ENCODE measurements around the gene OBSL1.

Gene OBSL1

DNA sequence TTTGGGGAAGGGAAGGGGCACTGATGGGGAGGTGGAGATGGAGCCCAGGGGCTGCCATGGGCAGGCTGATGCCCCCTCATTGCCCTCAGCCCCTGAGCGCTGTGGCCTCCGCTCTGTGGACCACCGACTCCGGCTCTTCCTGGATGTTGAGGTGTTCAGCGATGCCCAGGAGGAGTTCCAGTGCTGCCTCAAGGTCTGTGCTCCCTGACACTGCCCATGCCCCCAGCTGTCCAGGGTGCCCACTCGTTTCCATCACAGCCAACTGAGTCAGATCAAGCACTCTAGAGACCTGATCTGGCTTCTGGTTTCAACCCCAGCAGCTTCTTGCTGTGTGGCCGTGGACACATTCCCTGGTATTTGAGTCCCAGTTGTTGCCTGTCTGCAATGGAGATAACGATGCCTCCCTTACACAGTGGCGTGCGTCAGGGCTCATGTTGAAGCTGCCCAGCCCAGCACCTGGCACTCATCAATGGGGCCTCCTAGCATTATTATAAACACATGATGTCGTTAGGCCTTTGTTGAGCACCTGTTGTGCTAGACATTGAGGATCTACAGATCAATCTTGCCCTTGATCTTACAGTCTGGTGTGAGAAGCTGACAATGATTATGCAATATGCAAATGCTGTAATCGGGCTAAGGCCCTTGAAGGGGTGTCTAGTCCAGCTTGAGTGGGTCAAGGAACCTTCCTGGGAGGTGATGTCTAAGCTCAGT lies 40.7 kb upstream of the OBSL1 start:
- Histone ChIP-seq H3K4me1 (ENCODE audit: control insufficient read depth in 1 of 2, insufficient read depth in 2 of 2, low read length in 2 of 2) (no peaks in the 10 kb centered on the region), H3K27ac (ENCODE audit: low read length) (no peak overlapping the region), H3K4me3 (ENCODE audit: low read depth in 1 of 2, low read length in 2 of 2) (no peak overlapping the region), H3K27me3 (ENCODE audit: low read depth, low read length) (no peaks in the 10 kb centered on the region), H3K9me3 (ENCODE audit: control insufficient read depth in 1 of 2, low read length in 2 of 2) (no peaks in the 10 kb centered on the region), H3K36me3 (ENCODE audit: control insufficient read depth in 1 of 2, insufficient read depth in 2 of 2, low read length in 2 of 2) (peaks cover 30 to 75% of the 10 kb centered on the region in 2 donors)

- no peaks in the 10 kb centered on the region for H3K9me3 ChIP-seq (ENCODE audit: control insufficient read depth in 1 of 2, low read length in 2 of 2)
- no peaks in the 10 kb centered on the region for H3K4me1 ChIP-seq (ENCODE audit: control insufficient read depth in 1 of 2, insufficient read depth in 2 of 2, low read length in 2 of 2)
- H3K27ac ChIP-seq (ENCODE audit: low read length): no peak overlapping the region
- no peaks in the 10 kb centered on the region for H3K27me3 ChIP-seq (ENCODE audit: low read depth, low read length)
- H3K36me3 ChIP-seq (ENCODE audit: control insufficient read depth in 1 of 2, insufficient read depth in 2 of 2, low read length in 2 of 2): peaks cover 33 to 77% of the 10 kb centered on the region in 2 donors
- no peak overlapping the region for H3K4me3 ChIP-seq (ENCODE audit: low read depth in 1 of 2, low read length in 2 of 2)
Observed at GRCh38 chr2:219611306-219611705, 40.0 kb upstream of the OBSL1 start.

- no peaks in the 10 kb centered on the region for H3K9me3 ChIP-seq (ENCODE audit: control insufficient read depth in 1 of 2, low read length in 2 of 2)
- no peaks in the 10 kb centered on the region for H3K27me3 ChIP-seq (ENCODE audit: low read depth, low read length)
- H3K4me3 ChIP-seq (ENCODE audit: low read depth in 1 of 2, low read length in 2 of 2): no peak overlapping the region
- no peaks in the 10 kb centered on the region for H3K4me1 ChIP-seq (ENCODE audit: control insufficient read depth in 1 of 2, insufficient read depth in 2 of 2, low read length in 2 of 2)
- H3K27ac ChIP-seq (ENCODE audit: low read length): no peak overlapping the region
- peaks cover 25 to 77% of the 10 kb centered on the region in 2 donors for H3K36me3 ChIP-seq (ENCODE audit: control insufficient read depth in 1 of 2, insufficient read depth in 2 of 2, low read length in 2 of 2)
Observed at GRCh38 chr2:219609149-219609750, 37.9 kb upstream of the OBSL1 start.

DNA sequence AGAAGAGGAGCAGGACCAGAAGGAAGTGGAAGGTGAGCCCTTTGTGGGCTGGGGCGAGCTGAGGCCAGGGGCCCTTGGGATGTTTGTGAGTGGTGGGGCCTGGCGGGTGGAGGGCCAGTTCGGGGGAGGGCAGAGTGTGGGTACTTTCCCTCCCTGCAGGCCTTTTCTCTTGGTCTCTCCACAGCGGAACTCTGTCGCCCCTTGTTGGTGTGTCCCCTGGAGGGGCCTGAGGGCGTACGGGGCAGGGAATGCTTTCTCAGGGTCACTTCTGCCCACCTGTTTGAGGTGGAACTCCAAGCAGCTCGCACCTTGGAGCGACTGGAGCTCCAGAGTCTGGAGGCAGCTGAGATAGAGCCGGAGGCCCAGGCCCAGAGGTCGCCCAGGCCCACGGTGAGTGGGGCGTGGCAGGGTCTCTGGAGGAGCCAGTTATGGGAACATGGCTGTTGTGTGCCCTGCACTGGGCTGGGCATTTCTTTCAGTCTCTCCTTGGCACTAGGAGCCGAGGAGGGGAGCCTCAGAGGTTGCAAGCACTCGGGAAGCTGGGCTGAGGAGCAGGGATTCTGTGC lies 37.1 kb upstream of the OBSL1 start:
- Histone ChIP-seq H3K36me3 (ENCODE audit: control insufficient read depth in 1 of 2, insufficient read depth in 2 of 2, low read length in 2 of 2) (peaks cover 24 to 78% of the 10 kb centered on the region in 2 donors), H3K27ac (ENCODE audit: low read length) (no peak overlapping the region), H3K4me1 (ENCODE audit: control insufficient read depth in 1 of 2, insufficient read depth in 2 of 2, low read length in 2 of 2) (no peaks in the 10 kb centered on the region), H3K9me3 (ENCODE audit: control insufficient read depth in 1 of 2, low read length in 2 of 2) (no peaks in the 10 kb centered on the region), H3K27me3 (ENCODE audit: low read depth, low read length) (no peaks in the 10 kb centered on the region), H3K4me3 (ENCODE audit: low read depth in 1 of 2, low read length in 2 of 2) (no peak overlapping the region)

DNA sequence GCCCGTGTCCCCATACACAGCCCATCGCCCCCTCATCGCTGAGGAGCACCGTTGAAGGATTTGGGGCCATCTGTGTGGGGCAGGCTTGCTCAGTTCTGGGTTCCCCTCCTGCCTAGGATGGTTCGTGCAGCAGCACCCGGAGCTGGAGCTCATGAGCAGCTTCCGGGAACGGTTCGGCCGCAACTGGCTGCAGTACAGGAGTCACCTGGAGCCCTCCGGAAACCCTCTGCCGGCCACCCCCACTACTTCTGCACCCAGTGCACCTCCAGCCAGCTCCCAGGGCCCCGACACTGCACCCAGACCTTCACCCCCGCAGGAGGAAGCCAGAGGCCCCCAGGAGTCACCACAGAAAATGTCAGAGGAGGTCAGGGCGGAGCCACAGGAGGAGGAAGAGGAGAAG lies 36.6 kb upstream of the OBSL1 start:
- H3K27me3 ChIP-seq (ENCODE audit: low read depth, low read length): no peaks in the 10 kb centered on the region
- peaks cover 24 to 82% of the 10 kb centered on the region in 2 donors for H3K36me3 ChIP-seq (ENCODE audit: control insufficient read depth in 1 of 2, insufficient read depth in 2 of 2, low read length in 2 of 2)
- no peak overlapping the region for H3K27ac ChIP-seq (ENCODE audit: low read length)
- H3K4me3 ChIP-seq (ENCODE audit: low read depth in 1 of 2, low read length in 2 of 2): no peak overlapping the region
- H3K9me3 ChIP-seq (ENCODE audit: control insufficient read depth in 1 of 2, low read length in 2 of 2): no peaks in the 10 kb centered on the region
- no peaks in the 10 kb centered on the region for H3K4me1 ChIP-seq (ENCODE audit: control insufficient read depth in 1 of 2, insufficient read depth in 2 of 2, low read length in 2 of 2)

DNA sequence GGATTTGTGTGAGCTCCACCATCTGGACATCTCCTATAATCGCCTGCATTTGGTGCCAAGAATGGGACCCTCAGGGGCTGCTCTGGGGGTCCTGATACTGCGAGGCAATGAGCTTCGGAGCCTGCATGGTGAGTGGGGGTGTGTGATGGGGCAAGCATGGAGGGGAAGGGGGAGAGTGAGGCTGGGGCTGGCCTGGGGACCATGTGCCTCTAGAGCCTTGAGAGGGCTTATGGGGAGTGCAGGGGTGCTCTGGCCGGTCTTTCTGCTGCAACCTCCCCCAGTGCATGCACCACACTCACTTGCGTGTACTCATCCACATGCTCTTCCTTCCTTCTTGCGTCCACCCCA lies 34.2 kb upstream of the OBSL1 start:
- Histone ChIP-seq H3K27ac (ENCODE audit: low read length) (no peak overlapping the region), H3K36me3 (ENCODE audit: control insufficient read depth in 1 of 2, insufficient read depth in 2 of 2, low read length in 2 of 2) (peaks cover 25 to 81% of the 10 kb centered on the region in 2 donors), H3K27me3 (ENCODE audit: low read depth, low read length) (no peaks in the 10 kb centered on the region), H3K4me3 (ENCODE audit: low read depth in 1 of 2, low read length in 2 of 2) (no peak overlapping the region), H3K9me3 (ENCODE audit: control insufficient read depth in 1 of 2, low read length in 2 of 2) (no peaks in the 10 kb centered on the region), H3K4me1 (ENCODE audit: control insufficient read depth in 1 of 2, insufficient read depth in 2 of 2, low read length in 2 of 2) (no peaks in the 10 kb centered on the region)

DNA sequence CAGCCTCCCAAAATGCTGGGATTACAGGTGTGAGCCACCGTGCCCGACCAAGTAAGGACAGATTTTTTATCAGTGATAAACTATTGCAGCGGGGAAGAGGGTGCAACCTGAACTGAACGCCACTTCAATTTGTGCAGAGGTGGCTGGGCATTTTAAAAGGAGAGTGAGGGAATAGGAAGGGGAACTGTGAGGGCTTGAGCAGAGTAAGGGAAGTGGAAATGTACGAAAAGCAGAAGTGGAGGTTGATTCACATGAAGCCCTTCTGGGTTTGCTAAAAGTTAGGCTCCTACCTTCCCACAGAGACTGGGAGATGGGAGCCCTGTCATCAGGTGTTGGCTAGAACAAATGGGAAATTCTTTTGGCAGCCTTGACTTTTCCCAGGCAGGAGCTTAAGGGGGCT lies 32.4 kb upstream of the OBSL1 start:
- no peak overlapping the region for H3K27ac ChIP-seq (ENCODE audit: low read length)
- H3K9me3 ChIP-seq (ENCODE audit: control insufficient read depth in 1 of 2, low read length in 2 of 2): no peaks in the 10 kb centered on the region
- no peaks in the 10 kb centered on the region for H3K27me3 ChIP-seq (ENCODE audit: low read depth, low read length)
- H3K4me1 ChIP-seq (ENCODE audit: control insufficient read depth in 1 of 2, insufficient read depth in 2 of 2, low read length in 2 of 2): peaks cover 0 to under 1% of the 10 kb centered on the region in 2 donors
- no peak overlapping the region for H3K4me3 ChIP-seq (ENCODE audit: low read depth in 1 of 2, low read length in 2 of 2)
- H3K36me3 ChIP-seq (ENCODE audit: control insufficient read depth in 1 of 2, insufficient read depth in 2 of 2, low read length in 2 of 2): peaks cover 25 to 74% of the 10 kb centered on the region in 2 donors

GRCh38 chr2:219598308-219599078 lies 27.2 kb upstream of the OBSL1 start:
- H3K27me3 ChIP-seq (ENCODE audit: low read depth, low read length): no peaks in the 10 kb centered on the region
- peak overlapping the region; percentile 81 to 92 for H3K4me3 ChIP-seq (ENCODE audit: low read depth in 1 of 2, low read length in 2 of 2)
- H3K9me3 ChIP-seq (ENCODE audit: control insufficient read depth in 1 of 2, low read length in 2 of 2): no peaks in the 10 kb centered on the region
- peak overlapping the region; percentile 96 for H3K27ac ChIP-seq (ENCODE audit: low read length)
- H3K36me3 ChIP-seq (ENCODE audit: control insufficient read depth in 1 of 2, insufficient read depth in 2 of 2, low read length in 2 of 2): peaks cover 14 to 22% of the 10 kb centered on the region in 2 donors
- H3K4me1 ChIP-seq (ENCODE audit: control insufficient read depth in 1 of 2, insufficient read depth in 2 of 2, low read length in 2 of 2): peaks cover 0 to 7% of the 10 kb centered on the region in 2 donors

DNA sequence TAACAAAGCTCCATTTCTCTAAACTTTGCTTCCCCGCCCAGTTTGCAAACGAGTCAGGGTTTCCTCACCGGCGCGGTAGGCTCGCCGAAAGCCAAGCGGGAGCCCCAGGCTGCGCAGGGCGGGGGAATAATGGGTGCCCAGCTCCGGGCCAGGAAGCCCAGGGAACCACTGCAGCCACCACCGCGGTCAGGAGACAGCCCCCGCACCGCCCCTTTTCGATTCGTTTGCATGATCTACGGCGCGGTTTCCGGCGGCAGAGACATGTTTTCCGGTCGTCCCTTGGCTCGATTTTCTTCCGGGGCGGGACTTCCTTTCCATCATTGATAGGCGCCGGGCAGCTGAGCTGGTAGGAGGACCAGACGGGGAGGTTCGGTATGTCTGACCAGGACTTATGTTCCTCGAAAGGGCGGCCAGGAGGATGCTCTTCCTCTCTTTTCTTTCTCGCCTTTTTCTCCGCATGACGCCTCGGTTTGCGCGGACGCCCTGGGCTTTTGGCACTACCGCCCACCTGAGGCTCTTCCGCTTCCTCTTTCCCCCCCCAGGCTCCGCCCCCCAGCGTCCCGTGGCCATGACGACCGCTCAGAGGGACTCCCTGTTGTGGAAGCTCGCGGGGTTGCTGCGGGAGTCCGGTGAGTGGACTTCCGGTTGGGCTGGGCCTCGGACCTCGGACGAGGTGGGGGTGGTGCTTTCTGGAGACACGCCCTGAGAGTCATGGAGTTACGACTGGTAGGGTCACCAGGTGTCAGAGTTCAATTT lies 26.4 kb upstream of the OBSL1 start, which contains the start of gene STK11IP:
Gene STK11IP (plus strand): TSS at position 306 of the 756 bp plus-strand sequence. CDS start 263 bp downstream, at position 569.
- Histone ChIP-seq H3K27me3 (ENCODE audit: low read depth, low read length) (no peaks in the 10 kb centered on the region), H3K9me3 (ENCODE audit: control insufficient read depth in 1 of 2, low read length in 2 of 2) (no peaks in the 10 kb centered on the region), H3K4me1 (ENCODE audit: control insufficient read depth in 1 of 2, insufficient read depth in 2 of 2, low read length in 2 of 2) (peaks cover 0 to 7% of the 10 kb centered on the region in 2 donors), H3K27ac (ENCODE audit: low read length) (peak within 1 kb of the TSS; percentile 96), H3K36me3 (ENCODE audit: control insufficient read depth in 1 of 2, insufficient read depth in 2 of 2, low read length in 2 of 2) (peaks cover 14 to 17% of the 10 kb centered on the region in 2 donors), H3K4me3 (ENCODE audit: low read depth in 1 of 2, low read length in 2 of 2) (peak within 1 kb of the TSS; percentile 81 to 92)

- Histone ChIP-seq H3K27ac (ENCODE audit: low read length) (peak overlapping the region; percentile 96), H3K4me1 (ENCODE audit: control insufficient read depth in 1 of 2, insufficient read depth in 2 of 2, low read length in 2 of 2) (peaks cover 0 to 7% of the 10 kb centered on the region in 2 donors), H3K27me3 (ENCODE audit: low read depth, low read length) (no peaks in the 10 kb centered on the region), H3K9me3 (ENCODE audit: control insufficient read depth in 1 of 2, low read length in 2 of 2) (no peaks in the 10 kb centered on the region), H3K4me3 (ENCODE audit: low read depth in 1 of 2, low read length in 2 of 2) (peak overlapping the region; percentile 81 to 92), H3K36me3 (ENCODE audit: control insufficient read depth in 1 of 2, insufficient read depth in 2 of 2, low read length in 2 of 2) (peaks cover 10 to 11% of the 10 kb centered on the region in 2 donors)
Observed at GRCh38 chr2:219596954-219597551, 25.7 kb upstream of the OBSL1 start.

All from muscle layer of duodenum (tissue), 2 donors.